ENCODE data around the gene CCL11.

GRCh38 chr17:34305061-34305460 is 19.5 kb downstream of the CCL11 start:
- TF ChIP-seq EZH2 (optimal IDR thresholded peaks at IDR 0.05; ENCODE audit: low read depth, low read length) (no peak), CTCF (IDR thresholded peaks at IDR 0.05; ENCODE audit: low read length) (no peak)

All from MM.1S (cell line).